Neural cell (in vitro differentiated cells): ENCODE measurements around the gene RNF145. TPM values are rescaled to one million over a fixed set of nuclear protein-coding genes. Genes with fewer than 3 reads are reported as not detected.

Source experiments
- H2AFZ ChIP-seq: fragments of 200-600, 300-800 bp; sonication (generic), shearing (Covaris generic); 2 replicates; pipeline ENCODE4 v1.6.0; 2014; ENCODE audit warnings: low read depth, mild to moderate bottlenecking, antibody characterized with exemption, low read length, moderate library complexity
- H3F3A ChIP-seq: fragments of 200-600 bp; shearing (Covaris generic); 2 replicates; pipeline ENCODE4 v1.6.1; 2016; ENCODE audit warnings: mild to moderate bottlenecking, moderate library complexity, mixed read lengths, antibody characterized with exemption, low read length; ENCODE audit not compliant: insufficient read depth, poor library complexity, severe bottlenecking
- H3K27ac ChIP-seq: fragments of 200-600, 300-800 bp; sonication (generic), shearing (Covaris generic); 2 replicates; pipeline ENCODE4 v1.5.1; 2014; ENCODE audit warnings: mild to moderate bottlenecking, low read length, moderate library complexity
- H3K27me3 ChIP-seq: fragments of 300-800, 200-600 bp; sonication (generic), shearing (Covaris generic); 2 replicates; pipeline ENCODE4 v1.6.0; 2014; ENCODE audit warnings: mild to moderate bottlenecking, low read depth, low read length, moderate library complexity; ENCODE audit not compliant: insufficient read depth
- H3K36me3 ChIP-seq: fragments of 300-800, 200-600 bp; sonication (generic), shearing (Covaris generic); 2 replicates; pipeline ENCODE4 v1.5.1; 2014; ENCODE audit warnings: mild to moderate bottlenecking, antibody characterized with exemption, low read length, moderate library complexity; ENCODE audit not compliant: insufficient read depth
- H3K4me2 ChIP-seq: fragments of 300-800, 200-600 bp; sonication (generic), shearing (Covaris generic); 2 replicates; pipeline ENCODE4 v1.6.0; 2014; ENCODE audit warnings: mild to moderate bottlenecking, low read length
- H3K4me3 ChIP-seq: fragments of 300-800, 200-600 bp; sonication (generic), shearing (Covaris generic); 2 replicates; pipeline ENCODE4 v1.5.1; 2014; ENCODE audit warnings: mild to moderate bottlenecking, low read length, moderate library complexity
- H3K79me2 ChIP-seq: fragments of 200-600 bp; shearing (Covaris generic); replicated peaks from 2 replicates; pipeline ENCODE4 v1.6.0; 2014; ENCODE audit warnings: mild to moderate bottlenecking, low read length, moderate library complexity; ENCODE audit not compliant: insufficient read depth
- H3K9ac ChIP-seq: fragments of 300-800, 200-600 bp; sonication (generic), shearing (Covaris generic); 2 replicates; pipeline ENCODE4 v1.6.1; 2016; ENCODE audit warnings: mild to moderate bottlenecking, low read length, mixed read lengths
- H3K9me2 ChIP-seq: fragments of 200-600 bp; shearing (Covaris generic); 2 replicates; pipeline ENCODE4 v1.6.1; 2016; ENCODE audit warnings: mild to moderate bottlenecking, low read length, mixed read lengths; ENCODE audit not compliant: insufficient read depth
- H3K9me3 ChIP-seq: fragments of 200-600, 300-800 bp; sonication (generic), shearing (Covaris generic); 2 replicates; pipeline ENCODE4 v1.6.1; 2016; ENCODE audit warnings: mild to moderate bottlenecking, mixed run types, low read length, moderate library complexity, mixed read lengths
- H4K20me1 ChIP-seq: fragments of 200-600 bp; shearing (Covaris generic); 2 replicates; pipeline ENCODE4 v1.6.1; 2016; ENCODE audit warnings: mild to moderate bottlenecking, mixed run types; ENCODE audit not compliant: insufficient read depth
- EP300 ChIP-seq: fragments of 450-650 bp; conservative IDR thresholded peaks from 2 replicates; pipeline ENCODE4 v1.6.1; 2014; ENCODE audit warnings: antibody characterized with exemption, mild to moderate bottlenecking, moderate library complexity; ENCODE audit not compliant: poor library complexity, severe bottlenecking
- EZH2 ChIP-seq: fragments of 200-600, 300-800 bp; shearing (Covaris generic), sonication (generic); IDR thresholded peaks from 2 replicates; pipeline ENCODE4 v1.6.1; 2014; ENCODE audit warnings: antibody characterized with exemption, low read length, borderline replicate concordance, mild to moderate bottlenecking; ENCODE audit not compliant: insufficient read depth, poor library complexity, severe bottlenecking
- MXI1 ChIP-seq: fragments of 450-650 bp; conservative IDR thresholded peaks from 2 replicates; pipeline ENCODE4 v1.6.1; 2014; ENCODE audit warnings: antibody characterized with exemption, mild to moderate bottlenecking; ENCODE audit not compliant: poor library complexity, severe bottlenecking
- POLR2AphosphoS5 ChIP-seq: IDR thresholded peaks from 2 replicates; pipeline ENCODE4 v1.6.1; 2012
- RAD21 ChIP-seq: fragments of 450-650 bp; conservative IDR thresholded peaks from 2 replicates; pipeline ENCODE4 v1.6.1; 2014; ENCODE audit warnings: antibody characterized with exemption, mild to moderate bottlenecking, moderate library complexity
- SMC3 ChIP-seq: fragments of 450-650 bp; conservative IDR thresholded peaks from 2 replicates; pipeline ENCODE4 v1.6.1; 2014; ENCODE audit warnings: antibody characterized with exemption, mild to moderate bottlenecking, moderate library complexity; ENCODE audit not compliant: poor library complexity
- TAF1 ChIP-seq: IDR thresholded peaks from 2 replicates; pipeline ENCODE4 v1.6.1; 2012; ENCODE audit warnings: low read depth
- polyA plus RNA-seq: library from polyadenylated mRNA; depleted of rRNA; stranded (reverse); fragments of >200 nt; gene quantifications from 2 replicates; pipeline ENCODE4 v1.2.3, GENCODE V29; 2014
- TF ChIP-seq, protein P1 (sequence below): IDR thresholded peaks from 2 replicates; pipeline ENCODE4 v1.6.1; 2012; ENCODE audit warnings: borderline replicate concordance
- TF ChIP-seq, protein P2 (sequence below): fragments of 450-650 bp; IDR thresholded peaks from 2 replicates; pipeline ENCODE4 v1.5.1; 2014; ENCODE audit warnings: antibody characterized with exemption, mild to moderate bottlenecking, moderate library complexity; ENCODE audit not compliant: poor library complexity, severe bottlenecking

RNF145 gene
- polyA plus RNA-seq, 1 donor from 2014 or later = 52.4 TPM

DNA sequence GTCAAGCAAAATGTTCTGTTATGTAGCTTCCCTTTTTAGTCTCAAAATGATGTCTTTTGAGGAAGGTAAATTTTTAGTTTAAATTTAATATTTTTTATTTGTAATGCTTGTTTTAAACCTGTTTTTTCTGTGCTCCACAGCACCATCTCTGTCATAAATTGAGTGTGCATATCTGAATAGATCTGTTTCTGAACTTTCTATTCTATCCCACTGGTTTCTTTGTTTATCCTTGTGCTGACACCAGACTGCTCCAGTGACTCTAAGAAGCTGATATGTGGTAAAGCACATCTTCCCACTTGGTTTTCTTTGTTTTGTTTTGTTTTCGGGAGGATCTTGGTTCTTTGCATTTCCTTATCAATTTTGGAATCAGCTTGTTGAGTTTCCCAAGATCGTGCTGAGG is 7.1 kb upstream of the RNF145 start:
- Histone ChIP-seq H3K27me3 (no peaks in the 10 kb centered on the region), H3K9ac (no peak overlapping the region), H3K4me2 (no peak overlapping the region), H3K9me3 (no peaks in the 10 kb centered on the region), H3K27ac (no peak overlapping the region), H3F3A (no peaks in the 10 kb centered on the region), H2AFZ (no peak overlapping the region), H3K79me2 (no peaks in the 10 kb centered on the region), H3K36me3 (no peaks in the 10 kb centered on the region), H4K20me1 (no peaks in the 10 kb centered on the region), H3K9me2 (no peaks in the 10 kb centered on the region), H3K4me3 (no peak overlapping the region)
- TF ChIP-seq SMC3 = no peak
- TF ChIP-seq EP300 = no peak
- no peak for TF ChIP-seq MXI1
- TF ChIP-seq RAD21 = no peak
- TF ChIP-seq, protein P1, sequence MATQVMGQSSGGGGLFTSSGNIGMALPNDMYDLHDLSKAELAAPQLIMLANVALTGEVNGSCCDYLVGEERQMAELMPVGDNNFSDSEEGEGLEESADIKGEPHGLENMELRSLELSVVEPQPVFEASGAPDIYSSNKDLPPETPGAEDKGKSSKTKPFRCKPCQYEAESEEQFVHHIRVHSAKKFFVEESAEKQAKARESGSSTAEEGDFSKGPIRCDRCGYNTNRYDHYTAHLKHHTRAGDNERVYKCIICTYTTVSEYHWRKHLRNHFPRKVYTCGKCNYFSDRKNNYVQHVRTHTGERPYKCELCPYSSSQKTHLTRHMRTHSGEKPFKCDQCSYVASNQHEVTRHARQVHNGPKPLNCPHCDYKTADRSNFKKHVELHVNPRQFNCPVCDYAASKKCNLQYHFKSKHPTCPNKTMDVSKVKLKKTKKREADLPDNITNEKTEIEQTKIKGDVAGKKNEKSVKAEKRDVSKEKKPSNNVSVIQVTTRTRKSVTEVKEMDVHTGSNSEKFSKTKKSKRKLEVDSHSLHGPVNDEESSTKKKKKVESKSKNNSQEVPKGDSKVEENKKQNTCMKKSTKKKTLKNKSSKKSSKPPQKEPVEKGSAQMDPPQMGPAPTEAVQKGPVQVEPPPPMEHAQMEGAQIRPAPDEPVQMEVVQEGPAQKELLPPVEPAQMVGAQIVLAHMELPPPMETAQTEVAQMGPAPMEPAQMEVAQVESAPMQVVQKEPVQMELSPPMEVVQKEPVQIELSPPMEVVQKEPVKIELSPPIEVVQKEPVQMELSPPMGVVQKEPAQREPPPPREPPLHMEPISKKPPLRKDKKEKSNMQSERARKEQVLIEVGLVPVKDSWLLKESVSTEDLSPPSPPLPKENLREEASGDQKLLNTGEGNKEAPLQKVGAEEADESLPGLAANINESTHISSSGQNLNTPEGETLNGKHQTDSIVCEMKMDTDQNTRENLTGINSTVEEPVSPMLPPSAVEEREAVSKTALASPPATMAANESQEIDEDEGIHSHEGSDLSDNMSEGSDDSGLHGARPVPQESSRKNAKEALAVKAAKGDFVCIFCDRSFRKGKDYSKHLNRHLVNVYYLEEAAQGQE = no peak
- TF ChIP-seq POLR2AphosphoS5 = no peak

DNA sequence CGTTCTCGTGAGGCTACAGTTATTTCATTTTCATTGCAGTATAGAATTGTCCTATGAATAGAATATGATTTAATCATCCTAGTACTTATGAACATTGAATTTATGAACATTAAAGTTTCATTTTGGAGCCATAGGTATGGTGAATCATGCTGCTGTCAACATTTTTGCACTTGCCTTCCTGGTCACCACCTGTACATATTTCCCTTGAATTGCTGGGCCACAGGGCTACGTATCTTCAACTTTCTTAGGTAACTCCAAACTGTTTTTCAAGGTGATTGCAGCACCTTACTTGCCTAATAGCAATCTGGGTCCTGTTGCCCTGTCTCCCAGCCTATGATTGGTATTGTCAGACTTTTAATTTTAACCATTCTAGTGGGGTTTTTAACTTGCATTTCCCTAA is 6.5 kb upstream of the RNF145 start:
- TF ChIP-seq EP300 (no peak), RAD21 (no peak), SMC3 (no peak), POLR2AphosphoS5 (no peak), MXI1 (no peak), EZH2 (no peak), TAF1 (no peak)
- TF ChIP-seq, protein P1 = no peak
- TF ChIP-seq, protein P2, sequence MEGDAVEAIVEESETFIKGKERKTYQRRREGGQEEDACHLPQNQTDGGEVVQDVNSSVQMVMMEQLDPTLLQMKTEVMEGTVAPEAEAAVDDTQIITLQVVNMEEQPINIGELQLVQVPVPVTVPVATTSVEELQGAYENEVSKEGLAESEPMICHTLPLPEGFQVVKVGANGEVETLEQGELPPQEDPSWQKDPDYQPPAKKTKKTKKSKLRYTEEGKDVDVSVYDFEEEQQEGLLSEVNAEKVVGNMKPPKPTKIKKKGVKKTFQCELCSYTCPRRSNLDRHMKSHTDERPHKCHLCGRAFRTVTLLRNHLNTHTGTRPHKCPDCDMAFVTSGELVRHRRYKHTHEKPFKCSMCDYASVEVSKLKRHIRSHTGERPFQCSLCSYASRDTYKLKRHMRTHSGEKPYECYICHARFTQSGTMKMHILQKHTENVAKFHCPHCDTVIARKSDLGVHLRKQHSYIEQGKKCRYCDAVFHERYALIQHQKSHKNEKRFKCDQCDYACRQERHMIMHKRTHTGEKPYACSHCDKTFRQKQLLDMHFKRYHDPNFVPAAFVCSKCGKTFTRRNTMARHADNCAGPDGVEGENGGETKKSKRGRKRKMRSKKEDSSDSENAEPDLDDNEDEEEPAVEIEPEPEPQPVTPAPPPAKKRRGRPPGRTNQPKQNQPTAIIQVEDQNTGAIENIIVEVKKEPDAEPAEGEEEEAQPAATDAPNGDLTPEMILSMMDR = no peak
- no peak overlapping the region for H2AFZ ChIP-seq
- no peaks in the 10 kb centered on the region for H4K20me1 ChIP-seq
- no peak overlapping the region for H3K4me3 ChIP-seq
- no peaks in the 10 kb centered on the region for H3K9me3 ChIP-seq
- no peaks in the 10 kb centered on the region for H3K79me2 ChIP-seq
- H3K27me3 ChIP-seq = no peaks in the 10 kb centered on the region
- H3F3A ChIP-seq = no peaks in the 10 kb centered on the region
- no peak overlapping the region for H3K9ac ChIP-seq
- H3K9me2 ChIP-seq = no peaks in the 10 kb centered on the region
- H3K4me2 ChIP-seq = no peak overlapping the region
- no peak overlapping the region for H3K27ac ChIP-seq
- no peaks in the 10 kb centered on the region for H3K36me3 ChIP-seq
